HG03135 (cell line): ENCODE data around the gene CNGB1.

ENCODE experiments used
- ATAC-seq: cut with Tn5 transposase; IDR thresholded peaks from one replicate; pipeline ENCODE4 v1.9.1; 2021; ENCODE audit warnings: mild to moderate bottlenecking, moderate library complexity; ENCODE audit not compliant: unreplicated experiment

The CNGB1 gene

DNA sequence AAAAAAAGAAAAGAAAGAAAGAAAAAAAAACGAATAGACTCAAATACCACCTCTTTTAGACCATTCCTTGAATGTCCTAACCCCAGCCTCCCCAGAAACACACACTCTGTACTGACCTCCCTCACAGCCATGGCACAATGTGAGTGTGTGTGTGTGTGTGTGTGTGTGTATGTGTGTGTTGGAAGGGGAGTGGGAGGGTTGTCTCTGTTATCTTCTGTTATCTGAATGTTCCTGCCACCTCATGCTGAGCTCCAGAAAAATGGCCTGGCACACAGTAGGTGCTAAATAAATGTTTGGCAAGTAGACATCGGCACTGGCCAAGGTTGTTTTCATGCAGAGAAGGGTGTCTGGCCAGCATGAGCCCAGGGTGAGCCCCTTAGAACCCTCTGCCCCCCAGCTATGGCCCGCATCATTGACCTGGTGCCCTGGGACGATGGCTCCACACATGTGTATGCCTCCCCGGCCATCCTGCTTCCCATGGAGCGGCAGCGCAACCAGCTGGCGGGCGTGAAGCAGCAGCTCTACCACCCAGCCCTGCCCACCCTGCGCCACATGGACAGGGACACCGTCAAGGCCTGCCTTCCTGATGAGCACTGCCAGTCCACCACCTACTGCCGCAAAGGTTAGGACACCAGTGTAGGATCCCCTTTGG lies 6.6 kb upstream of the CNGB1 start:
- ATAC-seq: no peak

DNA sequence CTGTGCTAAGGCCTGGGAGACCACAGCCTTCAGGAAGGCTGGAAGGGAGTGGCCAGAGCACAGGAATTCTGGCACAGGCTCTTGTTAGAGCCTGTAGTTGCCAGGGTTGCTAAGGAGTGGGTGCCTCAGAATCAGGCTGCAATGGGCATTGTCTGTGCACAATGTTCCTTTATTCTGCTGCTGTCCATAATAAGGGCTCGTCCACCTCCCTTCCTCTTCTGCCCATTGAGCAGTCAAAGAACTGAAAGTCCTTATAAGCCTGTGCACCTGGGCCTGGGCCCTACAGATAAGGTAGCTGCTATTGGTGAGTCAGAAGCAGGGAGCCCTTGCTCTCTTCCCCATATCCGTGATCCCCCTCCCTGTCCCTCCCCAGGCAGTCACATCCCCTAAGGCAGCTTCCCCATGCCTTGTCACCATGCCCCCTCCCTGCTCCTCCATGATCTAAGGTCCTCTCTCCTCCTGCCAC lies 5.4 kb upstream of the CNGB1 start:
- ATAC-seq: no peak

DNA sequence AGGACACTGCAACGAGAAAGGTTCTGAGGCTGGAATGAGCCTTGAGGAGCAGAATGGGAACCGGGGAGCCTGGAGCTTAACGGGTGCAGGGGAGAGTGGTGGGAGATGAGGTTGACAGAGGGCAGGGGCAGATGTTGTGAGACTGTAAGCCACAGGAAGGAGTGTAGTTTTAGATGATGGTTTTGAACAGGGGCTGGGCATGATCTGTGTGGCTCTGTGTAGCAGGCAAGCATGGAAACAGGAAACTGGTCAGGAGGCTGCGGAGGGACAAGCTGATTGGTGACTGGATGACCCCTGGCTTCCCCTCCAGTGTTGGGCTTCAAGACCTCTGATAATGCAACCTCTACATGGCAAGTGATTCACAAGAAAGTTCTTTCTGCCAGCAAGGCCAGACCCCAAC lies 1.4 kb upstream of the CNGB1 start:
- ATAC-seq: no peak

DNA sequence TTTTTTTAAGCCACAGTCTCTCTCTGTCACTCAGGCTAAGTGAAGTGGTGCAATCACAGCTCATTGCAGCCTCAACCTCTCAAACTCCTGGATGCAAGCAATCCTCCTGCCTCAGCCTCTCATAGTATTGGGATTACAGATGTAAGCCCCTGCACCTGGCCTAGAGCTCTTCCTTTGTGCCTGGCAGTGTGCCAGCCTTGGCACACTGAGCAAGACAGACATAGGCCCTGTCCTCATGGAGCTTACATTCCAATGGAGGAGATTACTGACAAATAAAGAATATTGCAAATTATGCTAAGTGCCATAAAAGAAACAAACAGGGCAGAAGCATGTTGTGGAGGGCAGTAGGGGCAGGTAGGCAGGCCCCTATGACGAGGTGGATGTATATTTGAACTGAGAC lies 920 bp upstream of the CNGB1 start:
- ATAC-seq: no peak

DNA sequence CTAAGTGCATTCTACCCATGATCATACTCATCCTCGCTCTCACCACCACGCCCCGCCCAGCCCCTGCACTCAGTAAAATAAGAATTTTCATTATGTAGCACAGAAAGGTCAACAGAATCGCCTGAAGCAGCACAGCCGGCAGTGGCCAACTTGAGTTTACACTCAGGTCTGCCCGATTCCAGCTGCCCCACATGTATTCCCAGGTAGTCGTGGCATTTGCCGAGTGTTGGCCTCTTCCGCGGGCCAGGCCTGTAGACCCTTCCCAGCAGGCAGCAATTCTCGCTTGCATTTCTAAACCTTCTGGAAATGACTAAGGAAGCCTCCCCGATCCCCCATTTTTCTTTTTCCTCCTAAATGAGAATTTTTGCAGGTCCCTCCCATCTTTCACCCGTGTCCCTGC lies 609 bp downstream of the CNGB1 start:
- no peak for ATAC-seq

DNA sequence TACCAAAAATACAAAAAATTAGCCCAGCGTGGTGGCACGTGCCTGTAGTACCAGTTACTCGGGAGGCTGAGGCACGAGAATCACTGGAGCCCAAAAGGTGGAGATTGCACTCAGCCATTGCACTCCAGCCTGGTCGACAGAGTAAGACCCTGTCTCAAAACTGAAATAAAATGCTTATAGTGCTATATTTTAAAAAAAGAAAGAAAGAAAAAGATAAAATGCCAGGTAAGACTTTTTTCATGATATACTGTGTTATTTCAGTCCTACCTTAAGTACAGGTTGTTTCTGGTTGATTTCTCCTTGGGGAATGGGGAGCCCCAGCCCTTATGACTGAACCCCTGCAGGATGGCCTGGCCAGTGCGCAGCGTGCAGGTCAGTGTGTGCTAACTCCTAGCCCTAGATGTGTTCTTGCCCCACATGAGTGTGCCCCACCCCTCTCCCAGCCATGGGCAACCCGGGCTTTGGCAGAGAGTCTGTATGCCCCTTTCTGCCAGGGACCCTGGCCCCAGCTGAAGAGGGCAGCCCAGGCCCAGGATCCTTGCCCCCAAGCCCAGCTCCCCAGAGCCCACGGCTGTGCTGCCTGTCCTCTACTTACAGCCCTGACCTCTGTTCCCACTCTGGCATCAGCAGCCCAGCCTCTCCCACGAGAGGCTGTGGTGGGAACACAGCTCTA lies 1.3 kb downstream of the CNGB1 start:
- ATAC-seq: no peak

DNA sequence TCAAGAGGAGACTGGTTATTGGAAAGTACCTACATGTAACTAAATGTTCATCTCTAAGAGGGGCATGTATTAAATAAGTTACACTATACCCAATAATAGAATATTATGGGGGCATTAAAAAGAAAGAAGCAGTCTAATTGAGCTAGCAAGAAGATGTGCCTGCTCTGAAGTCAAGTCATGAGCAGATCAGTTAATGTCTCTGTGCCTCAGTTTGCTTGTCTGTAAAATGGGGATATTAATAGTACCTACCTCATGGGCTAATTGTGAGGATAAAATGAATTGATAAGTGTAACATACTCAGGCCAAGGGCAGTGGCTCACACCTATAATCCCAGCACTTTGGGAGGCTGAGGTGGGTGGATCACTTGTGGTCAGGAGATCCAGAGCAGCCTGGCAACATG lies 3.0 kb downstream of the CNGB1 start:
- ATAC-seq: no peak

DNA sequence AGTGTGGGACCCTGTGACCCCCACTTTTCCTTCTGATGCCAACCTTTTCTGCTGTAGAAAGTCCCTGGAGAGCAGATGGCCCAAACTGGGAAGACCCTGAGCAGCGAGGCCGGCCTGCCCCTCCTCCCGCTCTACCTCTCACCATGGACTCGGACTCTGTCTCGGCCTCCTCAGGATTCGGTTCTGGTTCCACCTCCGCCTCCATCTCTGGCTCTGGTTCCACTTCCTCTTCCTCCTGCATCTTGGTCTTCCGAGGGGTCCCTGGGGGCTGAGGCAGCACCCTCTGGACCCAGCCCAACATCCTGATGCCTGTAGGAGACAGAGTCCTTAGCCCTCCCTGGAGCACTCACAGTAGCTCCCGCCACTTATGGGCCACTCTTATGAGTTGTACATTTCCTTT lies 3.9 kb downstream of the CNGB1 start:
- ATAC-seq: no peak

DNA sequence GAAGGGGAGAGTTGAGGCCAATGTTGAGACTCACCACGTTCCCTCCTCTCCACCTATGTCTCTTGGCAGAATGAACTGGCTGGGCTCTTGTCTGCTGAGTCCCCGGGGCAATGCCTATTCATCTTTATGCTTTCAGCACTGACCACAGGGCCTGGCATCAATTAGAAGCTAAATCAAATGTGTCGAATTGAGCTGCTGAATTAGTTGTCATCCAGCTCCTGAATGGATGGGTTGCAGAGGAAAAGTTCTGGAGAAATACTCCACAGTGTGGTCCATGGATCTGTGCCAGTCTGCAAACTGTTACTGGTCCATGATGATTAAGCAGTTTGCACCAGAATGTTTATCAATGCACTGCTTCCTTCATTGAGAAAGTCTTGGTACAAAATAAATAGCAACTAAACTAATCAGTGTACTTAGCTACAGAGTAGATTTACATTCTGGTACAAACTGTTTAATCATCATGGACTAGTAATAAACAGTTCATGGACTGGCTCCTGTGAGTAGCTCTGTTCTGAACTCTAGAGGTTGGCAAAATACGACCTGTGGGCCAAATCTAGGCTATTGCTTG lies 4.6 kb downstream of the CNGB1 start:
- no peak for ATAC-seq

DNA sequence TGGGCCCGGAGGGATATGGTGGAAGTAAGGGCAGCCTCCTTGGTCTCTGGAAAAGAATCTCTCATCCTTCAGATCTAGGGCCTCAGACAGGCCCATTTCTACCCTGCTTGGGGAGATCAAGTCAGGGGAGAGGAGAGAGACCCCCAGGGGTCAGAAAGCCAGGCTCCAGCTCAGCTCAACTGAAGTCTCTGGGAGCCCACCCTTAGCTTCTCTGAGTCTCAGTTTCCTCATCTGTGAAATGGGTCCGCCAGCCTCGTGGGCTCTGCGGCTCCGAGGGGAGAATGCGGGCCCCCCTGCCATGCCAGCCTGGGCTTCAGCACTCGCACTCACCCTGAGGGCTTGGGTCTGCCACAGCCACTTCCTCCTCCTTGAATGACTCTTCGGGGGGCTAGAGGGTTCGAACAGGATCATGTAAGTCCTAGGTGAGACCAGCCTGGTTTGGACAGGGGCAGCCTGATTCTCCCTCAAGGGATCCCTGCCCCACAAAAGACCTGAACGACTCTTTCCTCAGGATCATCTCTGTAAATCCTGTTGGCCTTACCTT lies 6.7 kb downstream of the CNGB1 start:
- no peak for ATAC-seq

DNA sequence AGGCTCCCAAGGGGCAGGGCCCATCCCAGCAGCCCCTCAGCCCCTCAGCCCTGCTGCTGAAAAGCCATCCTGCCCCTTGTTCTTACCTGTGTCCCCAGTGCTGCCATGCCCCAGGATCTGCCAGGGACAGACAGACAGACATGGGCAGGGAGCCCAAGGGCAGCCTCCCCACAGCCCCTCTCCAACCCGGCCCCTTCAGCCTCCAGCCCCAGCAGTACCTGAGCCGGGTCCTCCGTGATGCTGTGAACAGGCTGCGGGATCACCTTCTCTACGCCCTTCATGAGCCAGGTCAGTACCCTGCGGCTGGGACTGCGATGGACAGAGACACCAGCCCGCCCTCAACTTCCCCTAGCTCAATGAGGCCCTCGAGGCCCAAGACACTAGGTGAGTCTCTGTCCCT lies 8.2 kb downstream of the CNGB1 start:
- no peak for ATAC-seq

DNA sequence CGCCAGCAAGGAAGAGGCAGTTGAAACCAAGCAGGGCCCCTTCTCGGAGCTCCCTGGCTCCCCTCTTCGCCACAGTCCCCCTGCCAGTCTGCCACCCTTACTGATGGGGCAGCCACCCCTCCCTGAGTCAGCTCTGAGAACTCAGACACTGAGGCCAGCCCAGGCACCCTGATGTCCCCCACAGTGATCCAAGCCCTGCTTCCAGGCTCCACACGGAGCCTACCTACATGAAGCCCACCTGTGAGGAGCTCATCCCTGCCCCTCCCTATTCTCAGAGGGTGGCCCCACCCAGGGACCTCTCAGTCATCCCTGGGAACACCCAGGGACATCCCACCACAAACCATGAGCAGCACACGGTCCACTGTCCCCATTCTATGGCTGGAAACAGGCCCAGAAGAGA lies 8.9 kb downstream of the CNGB1 start:
- ATAC-seq: no peak

DNA sequence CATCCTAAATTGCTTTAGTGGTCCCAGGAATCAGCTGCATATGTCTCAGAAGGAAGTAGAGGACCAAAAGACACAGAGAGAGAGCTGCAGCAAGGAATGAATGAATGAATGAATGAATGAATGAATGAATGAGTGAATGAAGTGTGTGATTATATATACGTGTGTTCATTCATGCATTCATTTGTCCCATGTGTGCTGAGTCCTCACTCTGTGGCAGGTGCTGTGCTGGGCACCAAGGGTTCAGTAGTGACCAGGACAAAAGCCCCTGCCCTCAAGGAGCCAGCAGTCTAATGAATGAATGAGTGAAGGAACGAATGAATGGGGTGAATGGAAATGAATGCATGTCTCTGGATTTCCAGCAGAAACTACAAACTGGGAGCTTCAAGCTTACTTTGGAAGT lies 9.4 kb downstream of the CNGB1 start:
- no peak for ATAC-seq

DNA sequence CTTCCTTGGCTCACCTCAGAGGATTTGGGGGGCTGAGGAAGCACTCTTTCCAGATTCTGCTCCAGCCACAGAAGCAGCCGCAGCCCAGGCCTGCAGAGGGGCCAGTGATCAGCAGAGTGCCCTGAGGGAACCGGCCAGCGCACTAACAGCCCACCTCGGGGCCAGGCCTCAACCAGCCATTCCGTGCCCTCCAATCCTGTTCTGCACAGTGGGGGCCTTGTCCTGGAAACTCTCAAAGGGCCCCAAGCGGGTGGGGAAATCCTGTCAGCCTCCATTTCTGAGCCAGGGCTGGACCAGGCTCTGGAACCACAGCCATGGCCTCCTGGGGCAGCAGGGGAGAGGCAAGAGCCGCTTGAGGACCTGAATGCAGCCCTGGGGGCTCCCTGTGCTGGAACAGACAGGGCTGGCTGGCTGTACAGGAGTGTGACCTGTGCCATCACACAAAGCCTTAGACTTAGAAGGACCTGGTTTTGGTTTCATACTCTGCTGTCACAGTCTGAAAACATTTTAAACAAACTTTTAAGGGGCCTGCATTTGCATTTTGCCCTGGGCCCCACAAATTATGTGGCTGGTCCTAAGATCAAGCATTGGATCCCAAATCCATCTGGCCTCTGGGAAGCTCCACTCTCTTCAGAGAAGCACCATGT lies 10.0 kb downstream of the CNGB1 start:
- no peak for ATAC-seq

DNA sequence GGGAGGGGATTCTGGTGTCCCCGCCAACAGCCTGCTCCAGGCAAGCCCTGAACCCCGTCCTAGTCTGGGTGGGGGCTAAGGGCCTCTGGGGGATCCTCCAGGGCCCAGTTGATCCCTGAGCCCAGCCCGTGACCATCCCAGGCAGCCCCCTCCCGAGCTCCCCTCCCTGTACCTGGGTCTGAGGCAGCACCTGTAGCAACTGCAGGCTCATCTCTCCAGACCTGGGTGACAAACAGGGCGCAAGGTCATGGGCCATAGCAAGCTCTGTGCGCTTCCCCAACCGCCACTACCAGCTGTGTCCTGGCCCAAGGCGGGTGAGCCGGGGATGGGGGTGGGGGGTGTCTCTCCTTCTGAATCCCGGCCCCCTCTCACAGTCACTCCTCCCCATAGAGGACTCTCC lies 10.6 kb downstream of the CNGB1 start:
- ATAC-seq: no peak

DNA sequence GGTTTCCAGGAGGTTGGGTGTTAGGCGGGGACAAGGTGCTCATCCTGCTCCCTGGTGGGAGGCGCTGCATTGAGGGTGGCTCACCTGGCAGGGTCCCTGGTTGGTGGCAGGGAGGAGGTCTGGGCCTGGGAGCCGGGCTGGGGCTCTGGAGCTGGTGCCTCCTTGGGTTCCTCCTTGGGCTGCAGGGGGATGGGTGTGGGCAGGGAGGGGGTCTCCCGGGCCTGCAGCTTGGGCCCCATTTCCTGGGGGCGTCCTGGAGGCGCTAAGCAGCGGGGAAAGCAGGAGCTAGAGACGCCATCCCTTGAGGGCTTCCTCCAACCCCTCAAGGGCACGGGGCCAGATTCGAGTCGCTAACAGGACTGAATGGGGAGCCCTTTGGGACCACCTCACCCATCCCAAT lies 11.1 kb downstream of the CNGB1 start:
- ATAC-seq: no peak

DNA sequence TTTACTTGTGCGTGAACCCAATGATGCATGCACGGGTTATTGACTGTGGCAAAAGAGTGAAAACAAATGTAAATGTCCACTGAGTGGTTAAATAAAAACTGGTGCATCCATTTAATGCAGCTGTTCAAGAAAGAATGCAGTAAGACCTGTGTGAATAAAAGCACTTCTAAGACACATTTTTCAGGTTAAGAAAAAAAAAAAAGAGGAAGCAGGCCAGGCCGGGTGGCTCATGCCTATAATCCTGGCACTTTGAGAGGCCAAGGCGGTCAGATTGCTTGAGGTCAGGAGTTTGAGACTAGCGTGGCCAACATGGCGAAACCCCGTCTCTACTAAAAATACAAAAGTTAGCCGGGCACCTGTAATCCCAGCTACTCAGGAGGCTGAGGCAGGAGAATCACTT lies 11.8 kb downstream of the CNGB1 start:
- no peak for ATAC-seq

DNA sequence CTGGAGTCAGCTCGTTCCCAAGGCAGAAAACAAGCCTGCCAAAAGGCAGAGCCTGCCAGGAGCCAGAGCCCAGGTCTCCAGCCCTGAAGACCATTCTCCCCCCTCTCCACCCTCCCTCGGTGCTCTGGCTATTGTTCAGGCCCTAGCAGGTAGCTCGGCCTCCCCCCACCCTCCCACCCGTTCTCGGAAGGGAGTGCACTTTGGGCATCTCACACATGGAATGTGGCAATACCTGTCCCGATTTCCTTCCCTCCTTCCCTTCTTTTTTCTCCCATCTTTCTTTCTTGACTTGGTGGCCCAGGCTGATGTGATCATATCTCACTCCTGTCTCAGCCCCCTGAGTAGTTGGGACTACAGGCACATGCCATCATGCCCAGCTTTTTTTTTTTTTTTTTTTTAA lies 12.4 kb downstream of the CNGB1 start:
- no peak for ATAC-seq

DNA sequence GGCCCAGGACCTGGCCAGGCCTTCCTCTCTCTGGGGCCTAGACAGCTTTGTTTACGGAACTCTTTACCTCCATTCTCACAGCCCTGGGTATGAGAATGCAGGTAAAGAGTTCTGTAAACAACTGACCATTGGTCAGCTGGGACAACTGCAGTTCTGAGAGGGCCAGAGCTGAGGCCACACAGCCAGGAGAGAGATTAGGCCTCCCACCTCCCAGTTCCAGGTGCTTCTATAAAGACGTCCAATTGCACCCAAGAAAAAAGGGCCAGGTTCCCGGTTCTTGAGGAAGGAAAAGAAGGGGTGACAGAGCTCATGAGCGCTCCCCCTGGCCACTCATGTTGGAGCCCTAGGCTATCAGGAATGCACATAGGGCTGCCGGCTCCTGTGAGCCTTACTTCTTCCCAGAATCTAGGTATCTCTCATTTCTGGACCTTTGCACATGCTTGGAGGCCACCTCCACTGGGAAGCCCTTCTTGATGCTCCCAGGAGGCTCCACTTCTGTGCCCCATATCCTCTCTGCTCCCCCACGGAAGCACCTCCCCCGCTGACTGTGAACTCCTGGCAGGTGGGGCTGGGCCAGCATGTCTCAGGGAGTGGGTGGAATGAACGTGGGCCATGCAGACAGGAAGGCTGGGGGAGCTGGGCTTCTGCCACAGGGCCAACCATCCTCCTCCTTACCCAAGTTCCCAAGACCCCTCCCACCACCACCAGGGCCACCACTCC lies 13.1 kb downstream of the CNGB1 start:
- ATAC-seq: no peak

DNA sequence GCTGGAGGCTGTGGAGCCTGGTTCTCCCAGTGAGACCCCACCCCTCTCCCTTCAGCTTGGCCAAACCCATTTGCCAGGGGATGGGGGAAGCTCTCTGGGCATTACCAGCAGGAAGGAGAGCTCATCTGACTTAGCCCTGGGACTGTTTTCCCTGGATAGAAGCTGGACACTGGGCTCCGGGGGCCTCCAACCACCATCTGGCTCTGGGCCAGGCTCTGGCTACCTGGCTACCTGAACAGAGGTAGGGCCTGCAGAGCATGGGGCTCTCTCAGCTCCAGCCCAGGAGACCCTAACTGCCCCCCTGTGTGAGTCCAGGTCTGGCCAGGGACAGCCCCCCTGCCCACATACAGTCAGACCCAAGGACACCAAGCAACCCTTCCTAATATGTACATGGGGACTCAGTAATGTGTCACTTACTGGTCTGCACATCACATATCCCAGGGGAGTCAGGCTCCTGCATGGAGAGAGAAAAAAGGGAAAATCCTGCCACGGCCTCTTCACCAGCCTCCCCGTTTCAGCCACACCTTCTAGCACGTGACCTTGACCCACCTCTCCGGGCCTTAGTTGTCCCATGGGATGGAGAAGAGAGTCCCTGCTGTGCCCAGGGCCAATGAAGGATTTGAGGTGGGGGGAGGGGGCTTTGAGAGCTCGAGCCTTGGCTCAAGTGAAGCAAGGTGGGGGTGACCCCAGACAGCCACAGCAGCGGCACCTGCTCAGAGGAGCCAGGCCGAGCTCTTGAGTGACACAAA lies 13.8 kb downstream of the CNGB1 start:
- ATAC-seq: no peak
